NT2/D1 (cell line): ENCODE data around the gene SERBP1.

ENCODE experiments used
- SUZ12 ChIP-seq: IDR thresholded peaks from 2 replicates; pipeline ENCODE4 v1.6.1; 2011; ENCODE audit not compliant: insufficient read length, insufficient read depth; ENCODE audit errors: extremely low read depth
- YY1 ChIP-seq: IDR thresholded peaks from 2 replicates; pipeline ENCODE4 v1.6.1; 2011; ENCODE audit not compliant: insufficient read length, insufficient read depth
- ZNF274 ChIP-seq: IDR thresholded peaks from 2 replicates; pipeline ENCODE4 v1.6.1; 2011; ENCODE audit warnings: mild to moderate bottlenecking, low read depth, low read length

GRCh38 chr1:67429528-67430357, 459 bp downstream of the SERBP1 start:
- TF ChIP-seq YY1 (no peak), ZNF274 (no peak), SUZ12 (no peak)
